Caki2 (cell line): ENCODE measurements around the gene IQSEC1. TPM values are rescaled to one million over a fixed set of nuclear protein-coding genes. Genes with fewer than 3 reads are reported as not detected.
A peak's percentile ranks its signal among the peaks of the same experiment; 100 is the strongest.

Experiments used
- DNase-seq: peaks from one replicate; pipeline ENCODE4 v3.0.0-alpha.2; 2015; ENCODE audit warnings: low read depth
- in situ Hi-C: cut with HindIII; loops from 2 replicates; pipeline ENCODE4 v1.10.0; 2016; ENCODE audit warnings: low sequenced_read_pairs, low pct_unique_long_range_greater_than_20kb, mixed read lengths
- total RNA-seq: library from RNA; depleted of rRNA; stranded (reverse); fragments of >200 nt; shearing (Covaris generic); gene quantifications from 2 replicates; pipeline ENCODE4 v1.2.3, GENCODE V29; 2014; ENCODE audit warnings: low replicate concordance

Gene IQSEC1
- total RNA-seq, 1 experiment from 2014 or later, result 3.2 TPM

DNA sequence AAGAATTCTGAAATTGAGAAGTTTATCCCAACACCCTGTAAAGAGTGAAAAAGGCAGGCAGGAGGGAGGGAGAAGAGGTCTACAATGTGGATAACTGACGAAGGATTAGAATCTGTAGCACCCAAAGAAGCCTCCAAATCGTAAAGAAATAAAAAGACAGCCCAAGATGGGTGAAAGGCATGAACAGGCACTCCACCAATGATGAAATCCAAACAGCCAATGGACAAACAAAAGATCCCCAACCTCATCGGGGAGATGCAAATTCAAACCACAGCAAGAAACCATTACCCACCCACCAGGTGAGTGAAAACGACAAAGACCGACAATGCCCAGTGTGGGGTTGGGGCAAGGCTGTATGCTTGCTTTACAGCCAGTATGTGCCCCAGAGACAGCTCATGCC, 85.6 kb downstream of the IQSEC1 start:
- in situ Hi-C loops, result no loop called here
- DNase-seq, result no peak

GRCh38 chr3:12986986-12987385, 86.2 kb downstream of the IQSEC1 start:
- DNase-seq, result no peak
- in situ Hi-C loops, result no loop called here

DNA sequence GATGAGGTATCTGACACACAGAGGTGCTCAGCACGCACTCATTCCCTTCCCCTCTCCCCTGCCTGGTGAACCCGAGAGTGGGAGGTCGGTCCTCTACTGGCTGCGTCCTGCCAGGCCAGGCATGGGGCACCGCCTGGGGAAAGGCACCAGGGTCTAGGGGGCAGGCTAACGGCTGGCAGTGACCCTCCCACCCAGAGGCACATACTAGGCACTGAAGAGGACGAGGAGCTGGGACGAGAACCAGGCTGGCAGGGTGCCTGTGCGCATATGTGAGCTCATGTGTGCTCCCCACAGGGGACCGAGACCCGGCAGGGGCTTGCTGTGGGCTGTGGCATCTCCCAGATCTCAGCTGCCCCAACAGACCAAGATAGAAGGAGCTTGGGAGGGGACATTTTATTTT, 86.7 kb downstream of the IQSEC1 start:
- no peak for DNase-seq
- in situ Hi-C loops, result no loop called here

- in situ Hi-C loops, result no loop called here
- no peak for DNase-seq
Measured at GRCh38 chr3:12986031-12986430, 87.2 kb downstream of the IQSEC1 start.

- no peak for DNase-seq
- in situ Hi-C loops, result no loop called here
Measured at GRCh38 chr3:12985148-12985547, 88.1 kb downstream of the IQSEC1 start.

DNA sequence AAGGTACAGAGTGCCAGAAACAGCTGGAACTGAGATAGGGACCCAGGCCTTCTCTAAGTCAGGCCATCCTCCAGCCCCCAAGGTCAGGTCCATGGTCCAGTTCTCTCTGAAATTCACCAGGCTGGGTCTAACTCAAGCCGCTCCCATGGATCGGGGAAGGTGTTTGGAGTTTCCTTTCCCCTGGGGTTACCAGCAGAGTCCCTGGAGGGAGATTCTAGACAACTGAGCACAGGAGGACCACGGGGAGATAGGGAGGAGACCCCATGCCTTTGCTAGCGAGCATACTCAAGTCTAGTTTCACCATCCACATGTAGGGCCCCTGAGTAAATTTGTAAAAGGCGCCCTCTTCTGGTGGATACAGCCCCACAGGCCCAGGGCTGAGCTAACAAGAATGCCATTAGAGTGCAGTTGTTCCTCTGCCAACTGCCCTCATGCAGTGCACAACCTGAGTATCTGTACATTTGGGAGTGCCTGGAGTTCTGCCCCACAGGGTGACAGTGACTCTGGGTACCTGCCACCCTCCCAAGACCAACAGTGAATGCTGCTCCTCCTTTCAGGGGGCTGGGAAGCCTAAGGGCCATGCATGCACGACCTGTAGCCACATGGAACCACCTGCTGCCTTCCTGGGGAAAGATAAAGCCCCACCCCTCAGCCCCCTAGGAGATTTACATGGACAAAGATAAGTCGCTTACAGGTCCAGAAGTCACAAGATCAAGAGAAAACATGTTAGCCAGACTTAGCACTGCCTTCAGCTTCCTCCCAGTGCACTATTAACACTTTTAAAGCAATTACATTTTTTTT, 89.0 kb downstream of the IQSEC1 start:
- DNase-seq, result peak; percentile 31
- in situ Hi-C loops, result no loop called here

- in situ Hi-C loops, result no loop called here
- no peak for DNase-seq
Measured at GRCh38 chr3:12983319-12983718, 89.9 kb downstream of the IQSEC1 start.

GRCh38 chr3:12982619-12983101, 90.6 kb downstream of the IQSEC1 start:
- in situ Hi-C loops, result no loop called here
- no peak for DNase-seq

DNA sequence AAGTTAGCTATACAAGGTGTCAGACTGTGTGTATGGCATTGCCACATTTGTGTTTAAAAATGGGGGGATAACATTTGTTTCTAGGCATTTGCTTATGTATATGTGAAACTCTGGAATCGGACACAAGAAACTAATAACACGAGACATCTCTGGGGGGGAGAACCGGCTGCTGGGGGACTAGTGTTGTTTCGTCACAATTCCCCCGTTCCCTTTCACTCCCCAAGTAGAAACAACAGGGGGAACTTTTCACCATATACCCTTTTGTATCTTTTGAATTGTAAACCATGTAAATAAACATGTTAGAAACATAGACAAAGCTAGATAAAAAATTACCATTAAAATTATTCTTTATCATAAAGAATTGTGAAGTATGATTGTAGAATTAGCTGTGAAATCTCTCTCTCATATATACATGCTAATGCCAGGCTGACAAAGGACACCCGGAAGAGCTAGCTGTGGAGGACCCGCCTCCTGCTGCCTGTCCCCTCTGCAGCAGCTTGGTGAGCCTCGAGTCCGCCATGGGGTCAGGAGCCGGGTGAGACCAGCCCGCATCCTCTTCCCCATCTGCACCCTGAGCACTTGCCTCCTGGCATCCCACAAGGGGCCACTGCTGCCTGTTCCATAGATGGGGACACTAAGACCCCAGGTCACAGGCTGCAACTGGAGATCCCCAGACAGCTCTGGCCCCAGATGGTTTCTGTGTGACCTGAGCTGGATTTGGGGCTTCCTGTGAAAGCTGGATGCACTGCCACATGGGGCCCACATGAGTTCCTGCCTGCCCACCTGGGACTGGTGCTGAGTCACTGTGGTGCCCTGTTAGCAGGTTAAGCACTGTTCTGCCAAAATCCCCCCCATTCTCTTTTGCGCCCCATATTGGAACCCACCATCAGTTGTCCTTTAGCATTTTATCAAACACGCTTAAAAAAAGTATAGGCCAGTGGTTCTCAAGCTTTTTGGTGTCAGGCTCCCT, 91.6 kb downstream of the IQSEC1 start:
- no peak for DNase-seq
- in situ Hi-C loops, result no loop called here

DNA sequence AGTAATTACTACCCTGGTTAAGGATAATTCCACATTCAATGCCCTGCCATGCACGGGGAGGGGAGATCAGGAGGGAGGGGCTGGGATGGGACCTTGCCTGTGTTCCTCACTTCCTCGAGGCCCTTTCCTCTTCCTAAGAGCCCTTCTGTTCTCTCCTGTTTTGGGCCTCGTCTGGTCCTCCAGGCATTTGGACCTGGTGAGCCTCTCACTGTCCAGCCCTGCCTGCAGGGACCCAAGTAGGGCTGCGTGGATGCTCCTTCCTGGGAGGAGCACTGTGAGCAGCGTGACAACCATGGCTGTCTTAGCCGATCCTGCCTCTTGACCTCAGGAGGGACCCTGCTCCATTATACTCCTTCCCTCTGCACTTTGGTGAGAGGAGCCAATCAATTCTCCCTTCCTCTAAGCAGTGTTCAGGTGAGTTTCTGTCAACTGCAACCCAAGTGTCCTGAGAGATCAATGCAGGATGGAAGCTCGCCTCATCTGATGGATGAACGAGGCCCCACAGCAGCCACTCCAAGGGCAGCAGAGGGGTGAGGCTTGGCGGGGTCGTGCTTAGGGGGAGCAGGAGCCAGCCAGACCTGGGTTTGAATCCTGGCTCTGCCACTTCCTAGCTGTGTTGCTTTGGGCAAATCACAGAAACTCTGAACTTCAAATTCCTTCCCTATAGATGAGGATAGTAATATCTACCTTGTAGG, 92.5 kb downstream of the IQSEC1 start:
- no peak for DNase-seq
- in situ Hi-C loops, result no loop called here

DNA sequence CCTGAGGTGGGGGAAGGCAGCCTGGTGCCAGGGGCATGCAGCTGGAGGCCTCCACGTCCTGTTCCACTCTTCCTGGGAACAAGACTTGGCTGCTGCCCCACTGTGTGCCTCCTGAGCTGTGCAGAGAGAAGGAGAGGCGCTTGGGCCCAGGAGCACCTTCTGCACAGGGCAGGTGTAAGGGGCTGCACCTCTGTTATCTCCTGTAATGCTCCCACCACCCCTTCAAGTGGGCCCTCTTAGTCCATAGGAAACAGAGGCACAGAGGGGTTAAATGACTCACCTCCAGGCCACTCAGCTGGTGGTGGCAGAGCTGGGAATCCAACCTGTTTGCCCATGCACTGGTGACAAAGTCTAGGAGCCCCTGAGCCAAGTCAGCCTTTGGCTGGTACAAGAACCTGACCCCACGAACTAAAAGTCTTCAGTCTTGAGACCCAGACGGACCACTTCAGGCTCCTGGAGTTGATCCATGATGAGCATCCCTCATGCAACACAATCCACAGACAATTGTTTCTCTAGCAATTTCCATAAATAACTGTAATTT, 93.2 kb downstream of the IQSEC1 start:
- in situ Hi-C loops, result no loop called here
- no peak for DNase-seq

GRCh38 chr3:12979151-12979946, 93.9 kb downstream of the IQSEC1 start:
- no peak for DNase-seq
- in situ Hi-C loops, result no loop called here

DNA sequence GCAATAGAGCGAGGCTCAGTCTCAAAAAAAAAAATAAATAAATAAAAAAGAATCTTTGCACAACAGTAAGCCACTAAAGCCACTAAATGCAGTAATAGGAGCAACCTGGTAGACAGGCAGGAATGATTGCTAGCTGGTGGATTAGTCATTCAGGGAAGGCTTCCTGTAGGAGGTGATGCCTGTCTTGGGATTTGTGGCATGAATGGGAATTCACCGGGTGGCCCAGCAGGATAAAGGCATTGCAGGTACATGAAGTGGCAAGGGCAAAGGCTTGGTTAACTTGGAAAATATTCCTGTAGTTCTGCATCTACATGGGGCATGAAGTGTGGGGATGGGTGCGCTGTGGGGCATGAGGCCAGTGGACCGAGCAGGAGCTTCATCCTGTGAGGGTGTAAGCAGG, 94.5 kb downstream of the IQSEC1 start:
- no peak for DNase-seq
- in situ Hi-C loops, result no loop called here

DNA sequence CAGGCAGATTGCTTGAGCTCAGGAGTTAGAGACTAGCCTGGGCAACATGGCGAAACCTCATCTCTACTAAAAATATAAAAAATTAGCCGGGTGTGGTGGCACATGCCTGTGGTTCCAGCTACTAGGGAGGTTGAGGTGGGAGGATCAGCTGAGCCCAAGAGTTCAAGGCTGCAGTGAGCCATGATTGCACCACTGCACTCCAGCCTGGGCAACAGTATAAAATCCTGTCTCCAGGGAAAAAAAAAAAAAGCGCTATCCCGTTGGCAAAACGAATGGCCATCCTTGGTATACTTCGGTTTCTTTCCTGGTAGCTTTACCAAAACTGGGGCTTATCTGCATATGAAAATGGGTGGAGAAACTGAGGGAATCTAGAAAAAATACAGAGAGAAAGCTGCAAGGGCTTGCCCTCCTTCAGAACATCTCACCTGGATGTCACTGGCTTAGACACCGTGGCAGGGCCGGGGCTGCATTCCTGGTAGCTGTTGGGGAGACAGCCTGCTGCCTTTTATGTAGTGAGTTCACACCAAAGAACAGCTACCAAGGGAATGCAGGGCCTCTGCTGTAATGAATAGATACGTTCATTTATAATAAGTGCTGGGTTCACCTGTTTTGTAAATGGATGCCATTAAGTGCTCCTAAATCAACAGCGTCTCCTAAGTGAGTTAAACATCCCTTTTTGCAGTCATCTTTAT, 96.0 kb downstream of the IQSEC1 start:
- in situ Hi-C loops, result no loop called here

DNA sequence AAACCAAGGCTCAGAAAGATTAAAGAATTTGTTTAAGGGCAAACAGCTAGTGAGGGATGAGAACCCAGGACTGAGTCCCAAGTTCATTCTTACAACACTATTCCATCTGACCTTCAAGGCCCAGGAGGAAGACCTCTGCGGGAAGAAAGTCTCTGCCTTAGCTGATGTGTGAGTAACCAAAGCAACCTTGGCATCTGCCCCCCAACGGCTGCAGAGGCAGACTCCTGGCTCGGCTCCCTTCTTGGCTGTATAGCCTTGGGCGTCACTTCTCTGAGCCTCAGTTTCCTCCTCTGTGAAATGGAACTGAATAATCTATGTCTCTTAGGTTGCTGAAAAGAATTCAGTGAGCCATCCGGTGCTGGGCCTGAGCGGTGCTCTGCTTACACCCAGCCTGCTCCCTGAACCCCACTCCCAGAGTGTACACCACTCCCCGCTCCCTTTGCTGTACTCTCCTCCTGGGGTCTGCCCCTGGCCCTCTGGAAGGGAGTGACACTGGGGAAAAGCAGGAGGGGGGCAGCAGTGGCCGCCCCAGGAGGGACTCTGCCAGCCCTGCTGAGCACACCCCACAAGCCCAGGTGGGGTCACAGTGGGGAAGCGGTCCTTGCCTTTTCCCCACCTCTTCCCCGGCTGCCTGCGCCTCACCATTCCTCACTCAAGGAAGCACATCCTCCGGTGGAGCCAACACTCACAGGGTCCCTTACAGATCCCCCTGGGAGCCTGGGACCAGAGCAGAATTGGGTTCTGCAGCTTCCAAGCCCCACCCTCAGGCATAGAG, 97.3 kb downstream of the IQSEC1 start:
- no peak for DNase-seq
- in situ Hi-C loops, result no loop called here

More for the DNA sequence above, 96.0 kb downstream of the IQSEC1 start:
- DNase-seq, result no peak

DNA sequence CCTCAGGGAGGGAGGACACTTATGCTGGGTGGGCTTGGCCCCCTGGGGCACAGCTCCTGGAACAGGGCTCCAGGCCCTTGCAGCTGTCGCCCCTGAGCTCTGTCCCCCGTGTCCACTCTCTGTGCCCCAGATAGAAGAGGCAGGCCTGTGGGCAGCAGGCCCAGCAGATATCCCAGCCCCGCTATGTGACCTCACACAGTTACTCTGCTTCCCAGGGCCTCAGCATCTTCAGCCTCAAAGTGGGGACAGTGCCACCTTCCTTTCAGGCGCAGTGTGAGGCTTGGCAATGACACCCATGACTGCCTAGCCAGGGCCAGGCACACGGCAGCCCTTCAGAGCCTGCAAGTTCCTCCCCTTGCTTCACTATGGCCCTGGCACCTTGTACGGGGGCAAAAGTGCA, 98.4 kb downstream of the IQSEC1 start:
- DNase-seq, result no peak
- in situ Hi-C loops, result no loop called here
